Stimulated activated CD8-positive, alpha-beta memory T cell treated with anti-CD3 and anti-CD28 coated beads, Interleukin-7, amount 100 ng/mL, for 1 hour (primary cell): ENCODE results near the gene ODF2L.

Source experiments
- DNase-seq, 2 donors: peaks; one replicate each; pipeline ENCODE4 v3.0.0-alpha.2; 2020; ENCODE audit warnings: low read depth in 2 of 2

The ODF2L gene

DNA sequence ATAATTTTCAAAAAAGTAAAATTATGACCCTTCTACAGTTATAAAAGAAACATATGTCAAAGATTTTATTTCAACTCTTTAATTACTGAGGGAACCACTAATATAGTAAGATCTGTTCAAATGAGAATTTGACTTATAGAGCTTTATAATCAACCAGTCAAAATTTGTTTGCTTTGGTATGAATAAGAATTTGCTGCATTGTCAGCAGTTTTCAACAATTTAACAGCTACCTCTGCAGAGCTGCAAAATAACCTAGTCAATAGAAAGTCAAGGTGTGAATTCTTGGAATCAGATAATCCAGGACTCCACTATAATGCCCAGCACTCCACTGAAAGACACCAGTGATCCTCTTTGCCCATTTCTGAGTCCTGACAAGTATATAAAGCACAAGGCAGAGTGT lies 78.2 kb downstream of the ODF2L start:
- no peak for DNase-seq

GRCh38 chr1:86305731-86306130 lies 90.4 kb downstream of the ODF2L start:
- DNase-seq = no peak

DNA sequence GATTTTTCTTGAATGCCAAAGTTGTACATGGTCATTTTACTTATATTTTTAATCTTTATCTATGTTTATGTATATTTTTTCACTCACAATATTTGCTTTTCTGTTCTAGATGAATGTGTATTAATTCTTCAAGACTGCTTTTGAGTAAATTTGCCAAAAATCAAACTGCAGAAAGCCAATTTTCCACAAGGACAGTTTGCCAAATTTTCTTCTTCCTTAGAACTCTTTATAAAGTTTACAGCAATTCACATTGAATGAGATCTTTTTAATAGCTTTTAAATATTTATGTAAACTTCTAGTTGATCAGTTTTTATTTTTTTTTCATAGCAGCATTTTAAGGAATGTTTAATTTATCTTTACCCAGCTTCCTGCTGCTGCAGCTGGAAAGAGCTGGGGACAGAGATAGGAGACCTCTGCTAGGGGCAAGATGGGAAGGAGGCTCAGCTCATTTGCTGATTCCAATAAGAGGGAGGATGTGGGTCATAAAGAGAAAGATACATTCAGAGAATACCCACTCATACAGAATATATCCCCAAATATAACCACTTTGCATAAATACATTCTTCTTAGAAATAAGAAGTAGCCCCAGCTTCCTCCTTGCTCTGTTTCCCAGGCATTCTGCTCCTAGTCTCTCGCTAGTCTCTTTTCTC lies 93.0 kb downstream of the ODF2L start:
- DNase-seq = no peak
